BLaER1 (cell line): ENCODE results near the gene C17orf78.

ENCODE experiments used
- H3K27ac ChIP-seq: shearing (Covaris generic); formaldehyde crosslinking; 2 replicates; pipeline ENCODE4 v1.8.1; 2022
- H3K27me3 ChIP-seq: shearing (Covaris generic); formaldehyde crosslinking; 2 replicates; pipeline ENCODE4 v1.8.1; 2022
- H3K36me3 ChIP-seq: shearing (Covaris generic); formaldehyde crosslinking; 2 replicates; pipeline ENCODE4 v1.8.1; 2022
- H3K4me1 ChIP-seq: shearing (Covaris generic); formaldehyde crosslinking; 2 replicates; pipeline ENCODE4 v1.8.1; 2022
- H3K4me2 ChIP-seq: shearing (Covaris generic); formaldehyde crosslinking; 2 replicates; pipeline ENCODE4 v1.8.1; 2022
- H3K4me3 ChIP-seq: shearing (Covaris generic); formaldehyde crosslinking; 2 replicates; pipeline ENCODE4 v1.8.1; 2022
- H3K9ac ChIP-seq: shearing (Covaris generic); formaldehyde crosslinking; 2 replicates; pipeline ENCODE4 v1.8.1; 2022
- H3K9me3 ChIP-seq: shearing (Covaris generic); formaldehyde crosslinking; 2 replicates; pipeline ENCODE4 v1.8.1; 2022
- H4K20me1 ChIP-seq: shearing (Covaris generic); formaldehyde crosslinking; 2 replicates; pipeline ENCODE4 v1.8.1; 2022
- Cebpa-rat ChIP-seq: shearing (Covaris generic); IDR thresholded peaks from 2 replicates; pipeline ENCODE4 v1.8.1; 2022

The C17orf78 gene

DNA sequence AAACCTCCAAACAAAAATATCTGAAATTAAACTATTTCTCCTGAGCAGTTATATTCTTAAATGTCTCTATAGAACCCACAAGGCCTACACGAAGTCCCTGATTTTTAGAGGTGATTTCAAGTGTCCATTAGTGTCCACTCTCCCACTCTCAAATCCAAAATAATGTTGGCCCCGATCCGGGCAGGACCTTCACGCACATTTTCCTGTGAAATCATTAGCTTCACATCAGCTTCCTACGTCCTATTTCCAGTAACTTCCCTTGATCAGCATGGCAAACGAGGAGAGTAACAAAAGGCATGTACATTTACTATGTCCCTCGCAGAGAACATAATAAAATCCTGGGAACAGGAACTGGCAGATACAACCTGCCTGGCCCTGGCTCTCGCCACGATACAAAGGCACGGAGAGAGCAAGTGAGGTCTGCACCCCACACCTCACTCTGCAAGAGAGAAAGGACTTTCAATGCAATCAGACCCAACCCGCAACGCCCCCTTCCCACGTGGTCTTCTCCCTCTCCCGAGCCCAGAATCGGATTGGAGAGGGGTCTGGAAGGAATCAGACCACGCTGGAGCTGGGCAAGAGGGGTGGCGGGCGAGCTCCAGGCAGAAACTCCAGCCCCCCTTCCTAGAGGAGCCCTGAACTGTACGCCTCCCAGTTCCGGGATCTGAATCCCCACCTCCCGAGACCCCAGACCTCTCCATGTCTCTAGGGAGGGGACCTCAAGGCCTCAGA is 17.5 kb upstream of the C17orf78 start:
- Histone ChIP-seq H3K9ac (peak overlapping the region; percentile 96), H3K4me1 (peaks cover 27% of the 10 kb centered on the region), H3K9me3 (no peaks in the 10 kb centered on the region), H3K27me3 (no peaks in the 10 kb centered on the region), H4K20me1 (peaks cover 45% of the 10 kb centered on the region), H3K4me3 (peak overlapping the region; percentile 98), H3K36me3 (peaks cover 20% of the 10 kb centered on the region), H3K27ac (peak overlapping the region; percentile 91), H3K4me2 (peak overlapping the region; percentile 80)
- TF ChIP-seq Cebpa-rat, result no peak

GRCh38 chr17:37358830-37359681 is 16.7 kb upstream of the C17orf78 start:
- Histone ChIP-seq H3K9me3 (no peaks in the 10 kb centered on the region), H3K4me1 (peaks cover 27% of the 10 kb centered on the region), H3K9ac (peak overlapping the region; percentile 96), H3K4me2 (peak overlapping the region; percentile 80), H3K4me3 (peak overlapping the region; percentile 98), H4K20me1 (peaks cover 37% of the 10 kb centered on the region), H3K36me3 (peaks cover 12% of the 10 kb centered on the region), H3K27ac (peak overlapping the region; percentile 91), H3K27me3 (no peaks in the 10 kb centered on the region)
- no peak for TF ChIP-seq Cebpa-rat

GRCh38 chr17:37359682-37360188 is 16.1 kb upstream of the C17orf78 start:
- Histone ChIP-seq H3K36me3 (peaks cover 6% of the 10 kb centered on the region; the same call in 1 of the 2 replicates), H4K20me1 (peaks cover 30% of the 10 kb centered on the region), H3K4me1 (peaks cover 27% of the 10 kb centered on the region), H3K27ac (peak overlapping the region; percentile 89), H3K4me3 (peak overlapping the region; percentile 98), H3K9me3 (no peaks in the 10 kb centered on the region), H3K27me3 (no peaks in the 10 kb centered on the region), H3K9ac (peak overlapping the region; percentile 96), H3K4me2 (peak overlapping the region; percentile 80)
- TF ChIP-seq Cebpa-rat, result no peak

GRCh38 chr17:37360632-37361031 is 15.2 kb upstream of the C17orf78 start:
- no peaks in the 10 kb centered on the region for H3K27me3 ChIP-seq
- no peaks in the 10 kb centered on the region for H3K9me3 ChIP-seq
- peaks cover 25% of the 10 kb centered on the region for H4K20me1 ChIP-seq
- no peak overlapping the region for H3K9ac ChIP-seq
- no peaks in the 10 kb centered on the region for H3K36me3 ChIP-seq
- no peak overlapping the region for H3K4me3 ChIP-seq
- peaks cover 27% of the 10 kb centered on the region for H3K4me1 ChIP-seq
- H3K4me2 ChIP-seq, result no peak overlapping the region
- TF ChIP-seq Cebpa-rat, result no peak
- H3K27ac ChIP-seq, result no peak overlapping the region

DNA sequence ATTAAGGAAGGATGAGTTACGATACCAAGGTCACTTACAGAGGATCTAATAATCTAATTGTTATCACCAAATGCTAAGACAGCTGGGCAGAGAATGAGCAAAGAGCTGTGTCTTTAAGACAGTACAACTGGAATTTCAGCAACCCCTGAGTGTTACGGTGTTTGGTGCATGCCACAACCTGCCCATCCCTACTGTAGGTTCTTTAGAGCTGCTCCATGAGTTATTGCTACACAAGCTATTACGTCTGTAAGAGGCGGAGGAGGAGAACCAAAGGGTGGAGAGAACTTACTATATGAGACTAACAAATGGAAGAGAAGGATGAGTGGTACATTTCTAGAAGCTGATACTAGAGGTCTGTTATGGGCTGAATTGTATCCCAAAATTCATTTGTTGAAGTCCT is 14.2 kb upstream of the C17orf78 start:
- no peak overlapping the region for H3K4me3 ChIP-seq
- H3K4me1 ChIP-seq, result peaks cover 27% of the 10 kb centered on the region
- TF ChIP-seq Cebpa-rat, result no peak
- H4K20me1 ChIP-seq, result peaks cover 16% of the 10 kb centered on the region
- no peaks in the 10 kb centered on the region for H3K36me3 ChIP-seq
- H3K9ac ChIP-seq, result no peak overlapping the region
- no peaks in the 10 kb centered on the region for H3K9me3 ChIP-seq
- no peaks in the 10 kb centered on the region for H3K27me3 ChIP-seq
- no peak overlapping the region for H3K27ac ChIP-seq
- no peak overlapping the region for H3K4me2 ChIP-seq

DNA sequence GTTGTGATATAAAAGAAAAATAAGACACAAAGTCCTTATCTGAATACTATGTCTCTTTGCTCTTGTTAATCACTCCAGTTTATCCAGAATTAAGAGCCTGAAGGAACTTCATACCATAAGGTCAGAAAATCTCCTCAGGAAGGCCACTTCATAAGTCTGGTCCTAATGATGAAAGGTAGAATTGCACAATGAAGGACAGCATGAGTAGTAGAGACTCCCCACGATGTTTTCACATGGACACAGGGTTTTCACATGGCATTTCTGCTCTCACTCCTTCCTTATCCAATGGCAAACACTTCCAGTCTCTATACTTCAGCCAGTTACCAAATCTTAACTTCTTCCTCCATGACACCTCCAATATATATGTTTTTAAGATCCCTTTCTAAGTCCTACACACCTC is 10.2 kb upstream of the C17orf78 start:
- TF ChIP-seq Cebpa-rat, result no peak
- H3K4me3 ChIP-seq, result no peak overlapping the region
- no peak overlapping the region for H3K9ac ChIP-seq
- H3K36me3 ChIP-seq, result no peaks in the 10 kb centered on the region
- no peaks in the 10 kb centered on the region for H3K27me3 ChIP-seq
- no peaks in the 10 kb centered on the region for H4K20me1 ChIP-seq
- no peaks in the 10 kb centered on the region for H3K4me1 ChIP-seq
- no peaks in the 10 kb centered on the region for H3K9me3 ChIP-seq
- H3K27ac ChIP-seq, result no peak overlapping the region
- no peak overlapping the region for H3K4me2 ChIP-seq

- Histone ChIP-seq H3K9me3 (no peaks in the 10 kb centered on the region), H3K4me1 (no peaks in the 10 kb centered on the region; the same call in 1 of the 2 replicates), H3K27me3 (no peaks in the 10 kb centered on the region), H3K36me3 (no peaks in the 10 kb centered on the region), H3K4me3 (no peak overlapping the region), H3K27ac (no peak overlapping the region), H4K20me1 (no peaks in the 10 kb centered on the region), H3K4me2 (no peak overlapping the region), H3K9ac (no peak overlapping the region)
- no peak for TF ChIP-seq Cebpa-rat
These were observed 7.2 kb upstream of the C17orf78 start for GRCh38 chr17:37368577-37368976.

- Histone ChIP-seq H3K4me1 (no peaks in the 10 kb centered on the region; the same call in 1 of the 2 replicates), H3K4me2 (no peak overlapping the region), H4K20me1 (no peaks in the 10 kb centered on the region; the same call in 1 of the 2 replicates), H3K36me3 (no peaks in the 10 kb centered on the region), H3K9me3 (no peaks in the 10 kb centered on the region), H3K27me3 (no peaks in the 10 kb centered on the region), H3K9ac (no peak overlapping the region), H3K4me3 (no peak overlapping the region), H3K27ac (no peak overlapping the region)
- TF ChIP-seq Cebpa-rat, result no peak
These were observed 2.1 kb upstream of the C17orf78 start for GRCh38 chr17:37373530-37374159.

DNA sequence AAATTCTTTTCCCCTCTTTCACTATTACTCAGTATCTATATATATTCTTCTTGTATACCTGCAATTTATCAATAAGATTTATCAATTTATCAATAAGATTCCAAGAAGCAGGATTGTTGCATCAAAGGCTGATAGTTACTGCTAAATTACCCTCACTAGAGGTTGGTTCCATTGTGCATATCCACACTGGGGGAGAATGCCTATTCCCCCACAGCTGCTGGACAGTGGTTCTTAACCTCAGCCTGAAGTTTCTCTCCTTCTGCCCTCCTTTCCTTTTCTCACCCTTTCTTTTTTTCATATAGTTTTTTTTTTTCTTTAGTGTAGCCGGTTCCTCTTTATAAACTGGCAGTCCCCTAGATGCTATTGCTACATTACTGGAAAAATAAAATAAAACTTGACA is 6.3 kb downstream of the C17orf78 start:
- H3K4me1 ChIP-seq, result peaks cover 7% of the 10 kb centered on the region; the same call in 1 of the 2 replicates
- H3K4me2 ChIP-seq, result no peak overlapping the region
- TF ChIP-seq Cebpa-rat, result no peak
- H3K36me3 ChIP-seq, result no peaks in the 10 kb centered on the region
- no peaks in the 10 kb centered on the region for H4K20me1 ChIP-seq
- no peak overlapping the region for H3K9ac ChIP-seq
- H3K27me3 ChIP-seq, result no peaks in the 10 kb centered on the region
- no peak overlapping the region for H3K27ac ChIP-seq
- H3K9me3 ChIP-seq, result no peaks in the 10 kb centered on the region
- H3K4me3 ChIP-seq, result no peak overlapping the region
